ENCODE data around the gene SYNJ2.

SYNJ2 gene

DNA sequence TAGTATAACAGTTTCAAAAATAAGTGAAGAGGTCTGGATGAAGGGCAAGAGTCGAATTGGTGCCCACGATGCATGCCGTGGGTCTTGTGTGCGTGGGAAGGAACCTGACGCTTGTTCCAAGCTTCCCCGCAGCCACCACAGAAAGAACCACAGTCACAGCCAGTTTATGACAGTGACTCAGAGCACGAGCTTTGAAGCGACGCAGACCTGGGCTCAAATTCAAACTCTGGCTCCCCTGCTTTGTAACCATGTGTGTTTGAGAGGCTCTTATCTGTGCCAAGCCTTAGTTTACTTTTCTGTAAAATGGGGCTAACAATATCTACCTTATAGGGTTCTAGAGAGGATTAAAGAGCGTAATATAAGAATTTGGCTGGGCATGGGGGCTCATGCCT lies 65.5 kb downstream of the SYNJ2 start:
- Histone ChIP-seq H3K4me3 (ENCODE audit: low read length) (no peak overlapping the region), H3K4me1 (ENCODE audit: low read length) (no peaks in the 10 kb centered on the region), H4K20me1 (ENCODE audit: insufficient read depth, low read length) (no peaks in the 10 kb centered on the region), H3K9ac (ENCODE audit: low read length) (no peak overlapping the region), H3K79me2 (ENCODE audit: low read length) (no peaks in the 10 kb centered on the region), H3K4me2 (ENCODE audit: low read depth, low read length) (no peak overlapping the region), H3K36me3 (replicated peaks; ENCODE audit: insufficient read depth, low read length) (no peaks in the 10 kb centered on the region), H3F3A (ENCODE audit: insufficient read depth, low read length) (no peaks in the 10 kb centered on the region), H3K27ac (ENCODE audit: low read length) (no peak overlapping the region), H3K27me3 (replicated peaks; ENCODE audit: insufficient read depth, low read length) (no peaks in the 10 kb centered on the region), H2AFZ (ENCODE audit: low read length) (no peak overlapping the region), H3K9me3 (replicated peaks; ENCODE audit: insufficient read depth, low read length) (no peaks in the 10 kb centered on the region), H3K9me2 (replicated peaks; ENCODE audit: insufficient read depth, low read length) (no peaks in the 10 kb centered on the region)
- DNase-seq, result no peak
- TF ChIP-seq, protein P1, sequence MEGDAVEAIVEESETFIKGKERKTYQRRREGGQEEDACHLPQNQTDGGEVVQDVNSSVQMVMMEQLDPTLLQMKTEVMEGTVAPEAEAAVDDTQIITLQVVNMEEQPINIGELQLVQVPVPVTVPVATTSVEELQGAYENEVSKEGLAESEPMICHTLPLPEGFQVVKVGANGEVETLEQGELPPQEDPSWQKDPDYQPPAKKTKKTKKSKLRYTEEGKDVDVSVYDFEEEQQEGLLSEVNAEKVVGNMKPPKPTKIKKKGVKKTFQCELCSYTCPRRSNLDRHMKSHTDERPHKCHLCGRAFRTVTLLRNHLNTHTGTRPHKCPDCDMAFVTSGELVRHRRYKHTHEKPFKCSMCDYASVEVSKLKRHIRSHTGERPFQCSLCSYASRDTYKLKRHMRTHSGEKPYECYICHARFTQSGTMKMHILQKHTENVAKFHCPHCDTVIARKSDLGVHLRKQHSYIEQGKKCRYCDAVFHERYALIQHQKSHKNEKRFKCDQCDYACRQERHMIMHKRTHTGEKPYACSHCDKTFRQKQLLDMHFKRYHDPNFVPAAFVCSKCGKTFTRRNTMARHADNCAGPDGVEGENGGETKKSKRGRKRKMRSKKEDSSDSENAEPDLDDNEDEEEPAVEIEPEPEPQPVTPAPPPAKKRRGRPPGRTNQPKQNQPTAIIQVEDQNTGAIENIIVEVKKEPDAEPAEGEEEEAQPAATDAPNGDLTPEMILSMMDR (IDR thresholded peaks at IDR 0.05; ENCODE audit: low read length), result no peak
- TF ChIP-seq EZH2 (optimal IDR thresholded peaks at IDR 0.05; ENCODE audit: low read depth, low read length) (no peak), EZH2phosphoT487 (IDR thresholded peaks at IDR 0.05; ENCODE audit: low read length) (no peak)

DNA sequence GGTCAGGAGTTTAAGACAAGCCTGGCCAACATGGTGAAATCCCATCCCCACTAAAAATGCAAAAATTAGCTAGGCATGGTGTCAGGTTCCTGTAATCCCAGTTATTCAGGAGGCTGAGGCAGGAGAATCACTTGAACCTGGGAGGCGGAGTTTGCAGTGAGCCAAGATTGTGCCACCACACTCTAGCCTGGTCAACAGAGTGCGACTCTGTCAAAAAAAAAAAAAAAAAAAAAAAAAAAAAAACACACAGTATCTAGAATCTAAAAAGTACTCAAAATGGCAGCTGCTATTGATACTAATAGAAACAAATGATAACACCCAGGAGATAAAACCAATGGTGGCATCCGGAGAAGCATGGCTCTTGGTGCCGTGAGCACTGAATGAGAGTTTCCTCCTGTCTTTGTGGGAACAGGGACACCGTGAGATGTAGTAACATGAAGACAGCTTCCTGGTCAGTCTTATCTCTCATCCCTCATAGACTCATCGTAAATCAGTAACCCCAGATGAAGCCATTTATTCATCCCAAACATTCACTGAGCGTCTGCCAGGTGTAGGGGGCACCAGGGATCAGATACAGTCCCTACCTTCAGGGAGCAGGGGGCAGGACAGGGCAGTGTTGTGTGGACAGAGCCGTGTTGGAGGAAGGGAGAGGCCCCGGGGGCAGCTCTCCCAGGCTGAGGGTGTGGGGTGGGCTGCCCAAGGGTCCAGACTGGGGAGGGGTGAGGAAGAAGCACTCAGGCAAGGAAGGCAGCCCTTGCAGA lies 66.1 kb downstream of the SYNJ2 start:
- Histone ChIP-seq H3K36me3 (replicated peaks; ENCODE audit: insufficient read depth, low read length) (no peaks in the 10 kb centered on the region), H2AFZ (ENCODE audit: low read length) (no peak overlapping the region), H3K9ac (ENCODE audit: low read length) (no peak overlapping the region), H3K4me2 (ENCODE audit: low read depth, low read length) (no peak overlapping the region), H3K4me3 (ENCODE audit: low read length) (no peak overlapping the region), H3K27me3 (replicated peaks; ENCODE audit: insufficient read depth, low read length) (no peaks in the 10 kb centered on the region), H3K79me2 (ENCODE audit: low read length) (no peaks in the 10 kb centered on the region), H3F3A (ENCODE audit: insufficient read depth, low read length) (no peaks in the 10 kb centered on the region), H3K9me3 (replicated peaks; ENCODE audit: insufficient read depth, low read length) (no peaks in the 10 kb centered on the region), H3K4me1 (ENCODE audit: low read length) (no peaks in the 10 kb centered on the region), H4K20me1 (ENCODE audit: insufficient read depth, low read length) (no peaks in the 10 kb centered on the region), H3K27ac (ENCODE audit: low read length) (no peak overlapping the region), H3K9me2 (replicated peaks; ENCODE audit: insufficient read depth, low read length) (no peaks in the 10 kb centered on the region)
- TF ChIP-seq EZH2 (optimal IDR thresholded peaks at IDR 0.05; ENCODE audit: low read depth, low read length) (no peak), EZH2phosphoT487 (IDR thresholded peaks at IDR 0.05; ENCODE audit: low read length) (no peak)
- TF ChIP-seq, protein P1 (IDR thresholded peaks at IDR 0.05; ENCODE audit: low read length), result no peak
- DNase-seq, result no peak

DNA sequence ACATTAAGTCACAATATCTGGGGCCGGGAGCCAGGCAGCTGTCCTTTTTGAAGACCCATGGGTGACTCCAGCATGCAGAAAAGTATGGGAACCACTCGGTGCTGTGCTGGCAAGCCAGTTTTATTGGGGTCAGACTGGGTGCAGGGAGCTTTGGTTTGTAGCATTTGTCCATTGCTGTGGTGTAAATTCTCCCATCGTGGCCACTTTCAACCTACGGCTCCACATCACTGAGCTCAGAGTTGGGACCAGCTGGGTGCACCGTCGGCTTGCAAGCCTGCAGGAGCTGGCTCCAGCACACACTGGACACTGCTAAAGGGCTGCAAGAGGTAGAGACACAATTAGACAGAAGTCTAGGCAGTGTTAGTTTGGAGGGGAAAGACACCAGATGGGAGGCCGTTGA lies 66.9 kb downstream of the SYNJ2 start:
- Histone ChIP-seq H3K9me2 (replicated peaks; ENCODE audit: insufficient read depth, low read length) (no peaks in the 10 kb centered on the region), H3K4me1 (ENCODE audit: low read length) (no peaks in the 10 kb centered on the region), H3K9me3 (replicated peaks; ENCODE audit: insufficient read depth, low read length) (no peaks in the 10 kb centered on the region), H2AFZ (ENCODE audit: low read length) (no peak overlapping the region), H3K4me2 (ENCODE audit: low read depth, low read length) (no peak overlapping the region), H3F3A (ENCODE audit: insufficient read depth, low read length) (no peaks in the 10 kb centered on the region), H3K4me3 (ENCODE audit: low read length) (no peak overlapping the region), H3K9ac (ENCODE audit: low read length) (no peak overlapping the region), H3K27me3 (replicated peaks; ENCODE audit: insufficient read depth, low read length) (no peaks in the 10 kb centered on the region), H3K27ac (ENCODE audit: low read length) (no peak overlapping the region), H3K36me3 (replicated peaks; ENCODE audit: insufficient read depth, low read length) (no peaks in the 10 kb centered on the region), H4K20me1 (ENCODE audit: insufficient read depth, low read length) (no peaks in the 10 kb centered on the region), H3K79me2 (ENCODE audit: low read length) (no peaks in the 10 kb centered on the region)
- DNase-seq, result no peak
- TF ChIP-seq EZH2phosphoT487 (IDR thresholded peaks at IDR 0.05; ENCODE audit: low read length), result no peak
- TF ChIP-seq, protein P1 (IDR thresholded peaks at IDR 0.05; ENCODE audit: low read length), result no peak
- no peak for TF ChIP-seq EZH2 (optimal IDR thresholded peaks at IDR 0.05; ENCODE audit: low read depth, low read length)

All from MM.1S (cell line).